Measurements from ENCODE around the gene CCDC7. TPM values are rescaled to one million over a fixed set of nuclear protein-coding genes. Genes with fewer than 3 reads are reported as not detected.
"Not testable (repeated sequence)": the region's sequence is repeated elsewhere in the genome, so short reads cannot be mapped to it uniquely, and the experiment has no call there.

The CCDC7 gene
- polyA plus RNA-seq, 3 donors = 0.67 to 1.5 (median 1.2) TPM

DNA sequence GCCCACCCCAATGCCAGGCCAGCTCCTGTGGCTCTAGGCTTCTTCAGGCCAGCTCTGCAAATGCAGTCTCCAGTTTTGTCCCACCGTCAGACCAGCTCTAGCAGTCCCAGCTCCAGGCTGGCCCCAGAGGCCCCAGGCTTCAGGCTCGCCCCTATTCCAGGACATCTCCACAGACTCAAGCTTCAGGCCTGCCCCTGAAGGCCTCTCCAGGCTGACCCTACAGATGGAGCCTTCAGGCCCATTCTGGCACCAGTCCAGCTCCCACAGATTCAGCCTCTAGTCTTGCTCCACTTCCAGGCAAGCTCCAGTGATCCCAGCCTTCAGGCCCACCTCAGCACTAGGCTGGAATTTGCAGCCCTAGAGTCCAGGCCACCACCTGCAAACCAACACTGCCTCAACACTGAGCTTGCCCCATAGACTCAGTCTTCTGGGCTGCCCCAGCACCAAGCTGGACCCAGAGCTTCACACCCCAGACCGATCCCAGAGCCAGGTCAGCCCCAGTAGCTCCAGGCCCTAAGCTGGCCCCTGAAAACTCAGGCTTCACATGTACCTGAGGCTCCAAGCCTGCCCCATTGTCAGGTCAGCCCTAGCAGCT, 341.8 kb downstream of the CCDC7 start:
- WGBS, 3 donors = 92 to 96% (median 94%) methylated on average over 3 of the region's 3 CpGs
- H3K27ac ChIP-seq (ENCODE audit: low read depth, low read length) = no peak overlapping the region

DNA sequence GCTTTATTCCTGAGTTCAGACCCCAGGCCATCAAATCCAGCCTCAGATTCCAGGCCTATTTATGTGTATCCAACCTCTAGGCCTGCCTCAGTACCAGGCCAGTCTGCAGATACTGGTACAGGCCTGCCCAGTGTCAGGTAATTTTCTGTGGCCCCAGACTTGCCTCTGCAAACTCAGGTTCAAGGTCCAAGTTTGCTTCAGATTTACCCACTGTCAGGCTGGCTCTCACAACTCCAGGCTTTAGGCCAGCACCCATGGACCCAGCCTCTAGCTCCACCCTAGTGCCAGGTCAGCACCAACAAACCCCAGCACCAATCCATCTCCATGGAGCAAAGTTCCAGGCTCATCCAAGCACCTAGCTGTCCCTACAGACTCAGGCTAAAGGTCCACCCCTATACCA, 342.4 kb downstream of the CCDC7 start:
- no peak overlapping the region for H3K27ac ChIP-seq (ENCODE audit: low read depth, low read length)

DNA sequence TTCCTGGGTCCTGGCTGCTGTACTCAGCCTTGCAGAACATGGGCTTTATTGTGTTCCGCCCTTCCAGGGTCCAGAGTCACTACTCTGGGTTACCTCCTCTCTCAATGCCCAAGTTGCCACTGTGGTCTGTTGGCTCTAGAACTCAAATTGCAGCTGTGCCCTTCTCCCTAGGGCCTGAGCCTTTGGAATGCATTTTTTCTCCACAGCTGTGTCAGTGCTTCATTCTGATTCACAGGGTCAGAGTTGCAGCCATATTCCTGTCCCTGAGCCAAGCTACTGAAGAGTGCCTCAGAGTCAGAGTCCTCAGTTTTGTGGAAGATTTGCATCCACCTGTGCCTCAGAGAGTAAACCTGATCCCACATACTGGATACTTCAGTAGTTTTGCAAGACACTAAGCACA, 344.5 kb downstream of the CCDC7 start:
- H3K27ac ChIP-seq (ENCODE audit: low read depth, low read length) = no peak overlapping the region
- WGBS, 3 donors = 93 to 100% (median 98%) methylated on average over 1 of the region's 1 CpG

DNA sequence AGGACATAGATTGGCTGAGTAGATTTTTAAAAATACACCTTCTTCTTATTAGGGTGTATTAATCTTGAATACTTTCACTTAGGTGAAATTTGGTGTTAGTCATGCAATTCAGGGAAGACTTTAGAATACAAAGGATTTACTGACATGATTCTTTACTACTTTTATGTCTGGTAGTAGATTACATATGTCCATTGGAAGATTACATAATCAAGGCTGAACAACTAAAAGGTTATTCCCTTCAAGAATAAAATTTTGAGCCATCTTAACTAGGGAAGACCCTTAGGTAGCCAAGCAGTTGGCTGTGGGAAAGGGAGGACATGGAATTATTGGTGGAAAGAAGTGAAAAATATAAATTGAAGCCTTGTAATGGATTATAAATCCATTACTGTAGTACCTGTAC, 347.1 kb downstream of the CCDC7 start:
- H3K27ac ChIP-seq (ENCODE audit: low read depth, low read length) = no peak overlapping the region

DNA sequence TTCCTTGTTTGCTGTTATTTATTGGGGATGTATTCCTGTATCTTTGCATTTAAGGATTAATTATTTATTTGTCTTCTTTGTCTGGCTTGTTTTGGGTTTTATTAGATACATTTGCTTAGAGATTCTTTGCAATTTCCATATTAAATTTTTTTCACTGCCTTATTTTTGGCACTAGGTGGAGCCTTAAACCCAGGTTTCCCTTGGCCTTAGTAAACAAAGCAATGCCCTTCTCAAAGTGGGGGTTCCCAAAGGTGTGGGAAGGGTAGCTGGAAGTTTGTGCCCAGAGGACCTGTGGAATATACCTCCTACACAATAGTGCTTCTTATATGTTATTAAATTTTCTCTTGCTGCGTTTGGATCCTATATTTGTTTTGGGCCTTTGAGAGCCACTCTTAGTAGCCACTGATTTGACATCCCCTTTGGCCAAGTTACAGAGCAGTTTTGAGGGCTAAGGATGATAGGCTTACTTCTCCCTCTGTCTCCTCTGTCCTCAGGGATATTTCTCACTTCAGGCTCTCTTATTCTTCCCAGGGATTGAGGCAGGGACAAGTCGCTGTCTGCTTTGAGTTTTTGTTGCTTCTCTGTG, 349.8 kb downstream of the CCDC7 start:
- 63 to 75% (median 63%) methylated on average over 2 of the region's 2 CpGs for WGBS, 3 donors
- H3K27ac ChIP-seq (ENCODE audit: low read depth, low read length) = no peak overlapping the region

DNA sequence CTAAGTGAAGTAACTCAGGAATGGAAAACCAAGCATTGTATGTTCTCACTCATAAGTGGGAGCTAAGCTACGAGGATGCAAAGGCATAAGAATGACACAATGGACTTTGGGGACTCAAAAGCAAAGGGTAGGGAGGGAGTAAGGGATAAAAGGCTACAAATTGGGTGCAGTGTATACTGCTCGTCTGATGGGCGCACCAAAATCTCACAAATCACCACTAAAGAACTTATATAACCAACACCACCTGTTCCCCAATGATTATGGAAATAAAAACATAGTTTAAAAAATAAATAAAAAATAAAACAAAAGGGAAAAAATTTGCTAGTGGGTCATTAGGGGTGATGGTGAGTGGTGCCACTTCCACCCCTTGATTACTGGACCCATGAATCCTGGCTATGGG, 351.5 kb downstream of the CCDC7 start:
- H3K27ac ChIP-seq (ENCODE audit: low read depth, low read length) = not testable (repeated sequence)
- WGBS, 3 donors = 95 to 98% (median 95%) methylated on average over 3 of the region's 3 CpGs

DNA sequence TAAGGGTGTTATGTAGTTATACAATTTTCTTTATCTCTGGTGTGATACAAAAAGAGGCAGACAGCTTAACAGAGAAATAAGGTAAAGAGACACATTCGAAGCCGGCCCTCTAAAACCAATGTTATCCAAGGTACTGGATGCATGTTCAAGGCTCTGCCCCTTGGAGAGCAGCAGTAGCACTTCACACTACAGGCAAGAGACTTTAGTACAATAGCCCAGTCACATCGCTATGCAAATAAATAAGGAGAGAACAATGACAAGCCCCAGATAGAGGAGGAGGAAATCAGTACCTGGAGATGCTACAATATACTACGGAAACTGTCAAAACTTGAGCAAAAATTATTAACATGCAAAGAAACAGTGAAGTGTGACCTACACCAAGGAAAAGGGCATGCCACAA, 401.0 kb downstream of the CCDC7 start:
- 82 to 91% (median 87%) methylated on average over 4 of the region's 4 CpGs for WGBS, 3 donors
- no peak overlapping the region for H3K27ac ChIP-seq (ENCODE audit: low read depth, low read length)

DNA sequence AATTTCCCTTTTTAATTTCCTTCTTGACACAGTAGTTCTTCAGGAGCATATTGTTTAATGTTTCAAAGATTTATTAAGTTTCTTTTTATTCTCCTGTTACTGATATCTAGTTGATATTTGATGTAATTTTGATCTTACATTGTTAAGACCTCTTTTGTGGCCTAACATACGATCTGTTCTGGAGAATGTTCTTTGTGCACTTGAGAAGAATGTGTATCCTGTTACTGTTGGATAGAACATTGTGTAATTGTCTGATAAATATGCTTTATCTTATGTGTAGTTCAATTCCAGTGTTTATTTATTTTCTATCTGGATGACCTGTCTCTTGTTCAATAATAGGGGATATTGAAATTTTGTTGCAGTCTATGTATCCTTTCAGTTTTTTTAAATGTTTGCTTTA, 405.4 kb downstream of the CCDC7 start:
- no peak overlapping the region for H3K27ac ChIP-seq (ENCODE audit: low read depth, low read length)
- WGBS, 3 donors = 0 to 27% (median 0%) methylated on average over 1 of the region's 1 CpG

DNA sequence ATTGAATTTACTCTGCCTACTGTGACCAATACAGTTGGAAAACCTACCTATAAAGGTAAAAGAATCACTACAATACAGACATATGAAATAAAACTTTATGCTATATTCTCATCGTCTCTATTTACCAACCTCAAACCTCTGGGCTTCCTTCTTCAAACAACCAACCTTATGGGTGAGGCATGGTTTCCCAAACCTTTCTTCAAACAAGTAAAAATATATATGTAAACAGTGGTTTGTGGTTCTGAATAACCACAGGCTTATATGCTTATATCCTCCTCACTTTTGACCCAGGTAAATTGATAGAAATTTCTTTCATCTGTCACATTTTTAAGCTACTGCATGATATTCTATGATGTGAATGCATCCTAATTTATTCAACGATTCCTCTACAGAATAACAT, 408.5 kb downstream of the CCDC7 start:
- H3K27ac ChIP-seq (ENCODE audit: low read depth, low read length) = no peak overlapping the region
- 88 to 94% (median 91%) methylated on average over 2 of the region's 2 CpGs for WGBS, 3 donors

DNA sequence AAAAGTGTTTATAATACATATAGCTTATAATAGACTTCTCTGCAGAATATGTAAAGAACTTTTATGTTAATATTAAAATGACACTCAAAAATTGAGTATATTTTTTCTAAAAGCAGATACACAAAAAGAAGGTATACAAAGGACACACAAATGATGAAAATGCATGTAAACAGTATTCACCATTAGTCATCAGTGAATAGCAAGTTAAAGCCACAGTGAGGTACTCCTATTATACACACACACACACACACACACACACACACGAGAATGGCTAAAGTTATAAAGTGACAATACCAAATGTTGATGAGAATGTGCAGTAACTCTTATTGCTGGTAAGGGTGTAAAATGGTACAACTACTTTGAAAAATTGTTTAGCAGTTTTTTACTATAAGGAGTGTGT, 419.2 kb downstream of the CCDC7 start:
- 78 to 92% (median 85%) methylated on average over 1 of the region's 1 CpG for WGBS, 3 donors
- no peak overlapping the region for H3K27ac ChIP-seq (ENCODE audit: low read depth, low read length)

DNA sequence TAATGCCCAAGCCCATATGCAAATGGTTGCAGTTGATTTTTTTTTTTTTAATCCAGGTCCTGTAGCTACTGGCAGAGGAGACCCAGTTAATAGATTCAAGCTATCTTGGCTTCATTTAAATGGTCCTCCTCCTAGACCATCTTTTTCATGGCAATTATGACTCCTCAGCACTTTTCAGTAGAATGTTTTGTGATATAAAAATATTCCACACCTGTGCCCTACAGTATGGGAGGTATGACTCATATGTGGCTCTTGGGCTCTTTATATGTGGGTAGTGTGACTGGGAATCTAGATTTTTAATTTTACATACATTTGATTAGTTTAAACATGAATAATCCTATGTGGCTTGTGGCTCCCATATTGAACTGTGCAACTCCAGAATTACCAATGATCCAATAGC, 432.0 kb downstream of the CCDC7 start:
- no peak overlapping the region for H3K27ac ChIP-seq (ENCODE audit: low read depth, low read length)

DNA sequence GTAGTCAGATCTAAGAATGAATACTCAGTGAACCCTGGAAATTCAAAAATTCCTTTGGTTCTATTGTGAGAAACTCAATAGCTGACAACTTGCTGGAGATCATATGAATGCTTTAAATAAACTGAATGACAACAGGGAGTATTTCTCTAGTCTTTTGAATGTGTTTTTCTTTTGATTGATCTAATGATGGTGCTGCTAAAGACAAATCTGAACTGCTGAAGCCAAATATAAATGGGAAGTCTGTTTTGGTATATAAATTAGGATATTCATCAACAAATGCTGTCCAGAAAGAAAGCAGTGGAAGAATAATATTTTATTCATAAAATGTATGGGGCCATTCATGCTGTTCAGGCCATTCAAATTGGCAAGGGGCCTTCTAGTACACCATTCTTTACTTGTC, 432.7 kb downstream of the CCDC7 start:
- H3K27ac ChIP-seq (ENCODE audit: low read depth, low read length) = no peak overlapping the region

DNA sequence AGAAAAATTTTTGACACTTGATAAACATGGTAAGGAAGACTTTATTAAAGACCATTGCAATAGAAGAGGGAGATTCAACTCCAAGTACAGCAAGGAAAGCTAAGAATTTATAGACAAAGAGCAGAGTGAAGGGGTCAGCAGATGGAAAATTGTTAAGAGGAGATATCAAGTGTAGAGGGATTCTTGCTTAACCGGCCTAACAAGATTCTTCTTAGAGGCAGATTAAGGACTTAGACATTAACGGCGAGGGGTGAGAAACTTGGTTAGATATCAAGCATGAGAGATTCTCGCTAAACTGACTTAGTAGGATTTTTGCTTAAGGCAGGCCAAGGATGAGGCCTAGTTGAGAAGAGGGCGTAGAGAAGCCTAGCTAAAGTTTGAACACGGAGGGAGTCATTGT, 436.1 kb downstream of the CCDC7 start:
- H3K27ac ChIP-seq (ENCODE audit: low read depth, low read length) = no peak overlapping the region
- 80 to 97% (median 92%) methylated on average over 6 of the region's 6 CpGs for WGBS, 3 donors

DNA sequence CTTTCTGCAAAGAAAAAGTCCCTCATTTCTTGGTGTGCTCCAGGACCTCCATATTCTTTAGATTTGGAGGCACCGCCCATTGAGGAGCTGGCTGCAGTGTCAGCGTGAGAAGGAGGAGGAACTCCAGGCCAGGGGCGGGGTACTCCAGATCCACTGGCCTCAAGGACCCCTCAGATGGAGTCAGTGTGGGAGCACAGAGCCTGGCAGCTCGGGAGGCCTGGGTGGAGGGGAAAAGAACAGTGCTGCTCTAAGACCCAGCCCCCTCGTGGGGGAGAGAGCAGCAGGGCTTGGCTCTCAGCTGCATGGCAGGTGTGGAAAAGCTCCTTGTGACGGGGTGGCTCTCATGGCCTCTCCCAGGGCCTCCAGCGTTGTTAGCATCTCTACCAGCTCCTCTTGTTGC, 441.5 kb downstream of the CCDC7 start:
- H3K27ac ChIP-seq (ENCODE audit: low read depth, low read length) = no peak overlapping the region
- 83 to 93% (median 85%) methylated on average over 7 of the region's 7 CpGs for WGBS, 3 donors

DNA sequence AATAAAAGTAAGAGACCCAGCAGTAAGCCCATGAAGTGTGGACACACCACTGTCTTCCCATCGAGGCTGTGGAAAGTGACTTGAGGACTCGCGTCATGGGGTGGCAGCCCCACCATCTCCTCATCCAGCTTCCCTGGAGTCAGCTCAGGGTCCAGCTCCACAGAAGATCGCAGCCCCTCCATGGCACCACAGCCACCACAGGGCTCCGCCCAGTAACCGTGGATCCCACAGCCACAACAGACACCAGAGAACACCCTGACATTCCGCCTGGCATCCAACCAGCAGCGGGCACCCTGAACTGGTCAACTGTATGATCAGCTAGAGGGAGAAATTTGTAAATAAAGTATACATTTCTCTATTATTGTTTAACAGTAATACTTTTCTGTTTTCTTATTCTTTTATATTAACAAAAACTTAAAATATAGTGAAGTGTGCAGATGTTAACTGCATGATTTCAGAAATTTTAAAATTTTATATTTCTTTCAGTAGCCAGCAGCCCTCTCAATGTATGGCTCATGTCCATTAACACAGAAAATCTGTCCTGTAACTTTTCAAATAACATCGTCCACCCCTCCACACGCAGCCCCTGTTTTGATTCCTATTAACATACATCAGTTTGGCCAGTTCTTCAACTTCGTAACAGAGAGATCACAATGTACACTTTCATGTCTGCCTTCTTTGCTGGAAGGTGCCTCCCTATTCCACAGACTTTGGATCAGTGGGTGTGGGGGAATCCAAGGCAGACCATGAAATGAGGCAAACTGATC, 442.4 kb downstream of the CCDC7 start:
- no peak overlapping the region for H3K27ac ChIP-seq (ENCODE audit: low read depth, low read length)
- 92 to 94% (median 93%) methylated on average over 11 of the region's 11 CpGs for WGBS, 3 donors

DNA sequence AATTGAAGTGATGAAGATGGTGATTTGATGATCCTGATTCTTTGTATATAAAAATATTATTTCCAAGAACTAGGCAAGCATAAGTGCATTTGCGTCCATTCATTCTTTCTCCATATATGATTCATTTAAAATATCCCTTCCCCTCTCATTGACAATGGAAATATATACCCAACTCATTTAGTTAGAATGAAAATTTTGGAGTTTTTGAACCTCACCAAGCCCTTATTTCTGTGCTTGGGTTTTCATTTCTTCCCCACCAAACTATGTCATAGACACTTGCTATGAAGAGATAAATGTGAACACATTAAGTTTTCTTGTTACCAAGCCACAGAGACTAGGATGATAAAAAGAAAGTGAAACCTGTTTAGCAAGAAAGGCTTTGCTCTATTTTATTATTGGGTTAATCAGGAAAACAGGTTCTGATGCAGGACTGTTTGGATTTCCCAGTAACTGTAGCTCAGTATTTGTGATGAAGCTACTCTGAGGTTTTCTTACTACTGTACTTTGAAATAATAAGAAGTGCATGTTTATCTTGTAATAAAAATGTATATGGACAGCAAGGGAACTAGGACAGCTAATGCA, 443.8 kb downstream of the CCDC7 start:
- no peak overlapping the region for H3K27ac ChIP-seq (ENCODE audit: low read depth, low read length)
- WGBS, 3 donors = 91 to 98% (median 94%) methylated on average over 1 of the region's 1 CpG

DNA sequence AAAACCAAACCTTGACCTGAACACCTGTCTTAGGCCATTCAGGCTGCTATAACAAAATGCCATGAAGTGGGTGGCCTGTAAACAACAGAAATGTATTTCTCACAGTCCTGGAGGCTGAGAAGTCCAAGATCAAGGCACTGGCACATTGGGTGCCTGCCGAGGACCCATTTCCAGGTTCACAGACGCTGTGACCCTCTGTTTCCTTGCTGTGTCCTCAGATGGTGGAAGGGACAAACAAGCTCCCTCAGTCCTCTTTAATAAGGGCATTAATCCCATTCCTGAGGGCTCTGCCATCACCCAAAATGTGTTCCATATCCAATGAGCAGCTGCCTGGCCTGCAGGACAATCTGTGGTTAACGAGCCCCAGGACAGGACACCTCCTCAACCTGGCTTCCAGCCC, 444.5 kb downstream of the CCDC7 start:
- WGBS, 3 donors = 64 to 91% (median 75%) methylated on average over 3 of the region's 3 CpGs
- H3K27ac ChIP-seq (ENCODE audit: low read depth, low read length) = no peak overlapping the region

DNA sequence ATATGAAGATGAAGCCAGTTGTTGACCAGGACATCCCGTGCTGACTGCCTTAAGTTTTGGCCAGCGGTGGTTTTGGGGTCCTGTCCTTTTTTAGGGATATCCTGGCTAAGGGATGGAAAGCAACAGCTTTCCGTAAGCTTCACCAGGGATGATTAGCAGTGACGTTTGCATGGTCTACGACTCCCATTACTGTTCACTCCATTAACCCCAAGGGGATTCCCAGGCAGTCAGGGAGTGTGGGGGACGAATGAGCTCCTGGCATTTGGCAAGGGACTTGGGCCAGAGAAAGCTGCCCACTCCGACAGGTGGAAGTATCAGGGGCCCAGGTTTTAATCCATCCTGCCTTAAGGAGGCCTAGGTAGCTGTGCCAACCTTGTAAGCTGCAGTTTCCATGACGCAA, 445.3 kb downstream of the CCDC7 start:
- 83 to 91% (median 86%) methylated on average over 8 of the region's 8 CpGs for WGBS, 3 donors

DNA sequence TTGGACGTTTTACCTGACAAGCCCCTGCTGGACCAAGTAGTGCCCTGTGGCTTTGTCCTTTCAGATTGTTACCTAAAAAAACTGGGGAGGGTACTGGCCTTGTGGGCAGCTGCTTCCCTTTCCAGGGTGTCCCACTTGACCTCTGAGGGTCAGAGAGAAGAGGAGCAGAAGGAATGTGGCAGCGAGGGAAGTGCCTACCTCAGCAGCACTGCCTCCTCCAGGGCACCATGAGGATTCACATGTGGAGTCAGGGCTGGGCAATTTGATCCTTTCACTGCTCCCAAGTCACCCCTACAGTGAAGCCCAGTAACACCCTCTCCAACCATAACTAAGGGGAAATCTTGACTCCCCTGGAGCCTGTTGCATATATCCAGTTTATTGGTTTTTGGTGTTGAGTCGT, 447.5 kb downstream of the CCDC7 start:
- WGBS, 3 donors = 50 to 77% (median 55%) methylated on average over 3 of the region's 3 CpGs
- no peak overlapping the region for H3K27ac ChIP-seq (ENCODE audit: low read depth, low read length)

More for the DNA sequence above, 445.3 kb downstream of the CCDC7 start:
- H3K27ac ChIP-seq (ENCODE audit: low read depth, low read length) = no peak overlapping the region

All from adipose tissue (tissue), 3 donors.